AG10803 (cell line): ENCODE data around the gene CNOT6.

Source experiments
- DNase-seq: peaks from one replicate; pipeline ENCODE4 v3.0.0; 2010; ENCODE audit warnings: low read depth
- H3K4me3 ChIP-seq: 2 replicates; pipeline ENCODE4 v1.5.1; 2011; ENCODE audit warnings: mild to moderate bottlenecking, low read length, control low read depth
- CTCF ChIP-seq: conservative IDR thresholded peaks from 2 replicates; pipeline ENCODE4 v1.5.1; 2011; ENCODE audit warnings: mild to moderate bottlenecking, low read length, control low read depth, inconsistent platforms

CNOT6 gene

GRCh38 chr5:180596668-180597231, 102.6 kb downstream of the CNOT6 start:
- no peak for TF ChIP-seq CTCF
- no peak for DNase-seq
- no peak overlapping the region for H3K4me3 ChIP-seq

GRCh38 chr5:180598316-180598701, 104.1 kb downstream of the CNOT6 start:
- no peak overlapping the region for H3K4me3 ChIP-seq
- TF ChIP-seq CTCF: no peak
- DNase-seq: no peak

GRCh38 chr5:180598797-180599589, 104.8 kb downstream of the CNOT6 start:
- TF ChIP-seq CTCF: no peak
- H3K4me3 ChIP-seq: no peak overlapping the region
- no peak for DNase-seq

- TF ChIP-seq CTCF: no peak
- DNase-seq: no peak
- no peak overlapping the region for H3K4me3 ChIP-seq
Observed at GRCh38 chr5:180599590-180599914, 105.4 kb downstream of the CNOT6 start.

- no peak for TF ChIP-seq CTCF
- no peak overlapping the region for H3K4me3 ChIP-seq
- DNase-seq: no peak
Observed at GRCh38 chr5:180599981-180600553, 105.9 kb downstream of the CNOT6 start.

- TF ChIP-seq CTCF: no peak
- H3K4me3 ChIP-seq: no peak overlapping the region
- no peak for DNase-seq
Observed at GRCh38 chr5:180600554-180601041, 106.4 kb downstream of the CNOT6 start.
